Hematopoietic multipotent progenitor cell treated with erythropoietin and hydrocortisone succinate and interleukin-3 and kit ligand, for 8 days (in vitro differentiated cells): ENCODE results near the gene USO1.
"Not testable (repeated sequence)": the region's sequence is repeated elsewhere in the genome, so short reads cannot be mapped to it uniquely, and the experiment has no call there.

Experiments
- DNase-seq: peaks from one replicate; pipeline ENCODE4 v3.0.0-alpha.2; 2015

USO1 gene

GRCh38 chr4:75714011-75714410 lies 10.4 kb upstream of the USO1 start:
- DNase-seq = no peak

GRCh38 chr4:75714704-75715103 lies 9.7 kb upstream of the USO1 start:
- DNase-seq = no peak

GRCh38 chr4:75715105-75715799 lies 9.1 kb upstream of the USO1 start:
- DNase-seq = no peak

DNA sequence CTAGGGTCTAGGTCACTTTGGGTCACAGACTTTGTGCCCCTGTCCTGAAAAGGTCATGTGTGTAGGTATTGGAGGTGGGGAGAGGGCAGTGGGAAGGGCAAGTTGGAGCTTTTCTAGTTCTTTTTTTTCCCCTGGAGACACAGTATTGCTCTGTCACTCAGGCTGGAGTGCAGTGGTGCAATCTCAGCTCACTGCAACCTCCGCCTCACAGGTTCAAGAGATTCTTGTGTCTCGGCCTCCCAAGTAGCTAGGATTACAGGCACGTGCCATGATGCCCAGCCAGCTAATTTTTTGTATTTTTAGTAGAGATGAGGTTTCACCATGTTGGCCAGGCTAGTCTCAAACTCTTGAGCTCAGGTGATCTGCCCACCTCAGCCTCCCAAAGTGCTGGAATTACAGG lies 8.3 kb upstream of the USO1 start:
- DNase-seq = not testable (repeated sequence)

DNA sequence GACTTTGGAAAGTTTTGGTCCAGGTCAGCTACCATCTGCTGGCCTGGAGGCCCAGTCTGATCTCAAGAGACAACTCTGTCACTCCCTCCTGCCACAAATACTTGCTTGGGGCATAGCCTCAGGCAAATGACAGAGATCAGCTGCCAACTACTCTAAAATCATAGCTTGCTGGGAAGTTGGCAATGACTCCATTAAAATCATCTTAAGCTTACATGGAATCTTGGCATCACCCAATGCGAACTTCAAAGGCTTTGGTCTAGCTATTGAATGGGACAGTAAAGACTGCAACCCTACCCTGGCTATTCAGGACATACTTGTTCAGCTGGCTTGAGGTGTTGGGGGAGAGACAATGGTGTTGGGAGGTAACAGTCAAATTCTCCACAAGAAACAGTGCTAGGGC lies 7.0 kb upstream of the USO1 start:
- DNase-seq = no peak

DNA sequence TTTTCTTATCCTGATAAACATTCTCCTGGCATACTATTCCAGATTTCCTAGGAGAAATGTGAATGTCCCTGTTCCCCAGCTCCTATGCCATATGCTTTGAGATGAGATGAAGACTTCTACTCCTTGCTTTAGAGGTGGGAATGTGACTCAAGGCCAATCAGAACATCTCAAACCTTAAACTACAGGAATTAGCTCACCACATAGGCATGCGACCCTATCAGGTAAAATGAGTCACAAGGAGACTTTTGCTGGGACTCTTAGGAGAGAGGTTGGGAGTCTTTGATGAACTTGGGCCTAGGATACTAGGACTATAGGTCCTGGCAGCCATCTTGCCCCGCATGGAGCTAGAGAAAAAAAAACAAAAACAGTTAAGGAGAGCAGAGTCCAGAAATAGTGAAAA lies 5.8 kb upstream of the USO1 start:
- no peak for DNase-seq

DNA sequence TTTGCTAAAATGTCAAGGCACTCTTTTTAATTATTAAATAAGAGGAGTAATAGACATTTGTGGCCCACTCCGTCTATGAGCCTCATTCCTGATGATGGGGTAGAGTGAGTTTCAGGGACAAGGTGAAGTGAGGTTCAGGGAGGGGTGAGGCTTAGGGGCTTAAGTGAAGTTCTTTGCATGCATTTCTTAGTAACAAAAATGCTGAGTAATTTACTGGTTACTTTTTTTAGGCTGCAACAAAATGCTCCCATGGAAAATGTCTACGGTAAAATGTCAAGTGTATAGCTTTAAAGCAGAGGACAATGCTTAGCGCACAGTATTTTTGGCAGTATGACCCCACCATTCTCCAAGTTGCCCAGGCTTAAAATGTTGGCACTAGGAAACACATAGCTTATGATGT lies 2.0 kb upstream of the USO1 start:
- DNase-seq = no peak

DNA sequence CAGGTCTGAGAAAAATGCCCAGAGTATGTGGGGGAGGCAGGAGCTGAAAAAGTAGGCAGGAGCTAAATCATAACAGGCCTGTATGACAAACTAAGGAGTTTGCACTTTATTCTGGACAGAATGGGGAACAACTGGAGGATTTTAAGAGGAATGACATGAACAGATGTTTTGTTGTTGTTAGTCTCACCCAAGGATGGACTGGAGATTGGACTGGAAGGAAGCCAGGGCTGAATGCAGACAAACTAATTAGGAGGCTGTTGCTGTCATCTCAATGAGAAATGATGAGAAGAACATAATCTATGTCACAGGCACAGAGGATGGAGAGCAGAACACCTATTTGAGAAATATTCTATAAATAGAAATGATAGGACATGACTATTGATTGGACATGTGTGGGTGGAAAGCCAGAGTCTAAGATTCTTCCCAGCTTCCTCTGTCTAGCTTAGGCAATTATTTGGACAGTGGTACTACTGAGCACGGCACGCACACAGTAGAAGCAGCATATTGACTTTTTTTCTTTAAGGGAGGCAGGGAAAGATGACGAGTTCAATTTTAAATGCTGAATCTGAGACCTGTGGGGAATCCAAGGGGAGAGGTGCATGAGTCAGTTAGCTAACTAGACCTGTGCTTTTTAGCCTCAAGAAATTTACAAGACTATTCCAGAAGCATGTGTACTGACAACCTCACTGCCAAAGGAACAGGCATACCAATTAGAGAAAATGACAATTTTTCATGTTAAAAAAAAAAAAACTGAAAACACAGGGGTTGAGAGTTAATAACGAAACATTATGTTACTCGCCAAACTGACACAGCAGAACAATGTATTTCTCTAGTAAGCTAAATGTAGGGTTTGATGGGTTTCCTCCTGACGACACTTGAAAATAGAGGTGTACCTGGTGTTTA lies 963 bp upstream of the USO1 start:
- no peak for DNase-seq

DNA sequence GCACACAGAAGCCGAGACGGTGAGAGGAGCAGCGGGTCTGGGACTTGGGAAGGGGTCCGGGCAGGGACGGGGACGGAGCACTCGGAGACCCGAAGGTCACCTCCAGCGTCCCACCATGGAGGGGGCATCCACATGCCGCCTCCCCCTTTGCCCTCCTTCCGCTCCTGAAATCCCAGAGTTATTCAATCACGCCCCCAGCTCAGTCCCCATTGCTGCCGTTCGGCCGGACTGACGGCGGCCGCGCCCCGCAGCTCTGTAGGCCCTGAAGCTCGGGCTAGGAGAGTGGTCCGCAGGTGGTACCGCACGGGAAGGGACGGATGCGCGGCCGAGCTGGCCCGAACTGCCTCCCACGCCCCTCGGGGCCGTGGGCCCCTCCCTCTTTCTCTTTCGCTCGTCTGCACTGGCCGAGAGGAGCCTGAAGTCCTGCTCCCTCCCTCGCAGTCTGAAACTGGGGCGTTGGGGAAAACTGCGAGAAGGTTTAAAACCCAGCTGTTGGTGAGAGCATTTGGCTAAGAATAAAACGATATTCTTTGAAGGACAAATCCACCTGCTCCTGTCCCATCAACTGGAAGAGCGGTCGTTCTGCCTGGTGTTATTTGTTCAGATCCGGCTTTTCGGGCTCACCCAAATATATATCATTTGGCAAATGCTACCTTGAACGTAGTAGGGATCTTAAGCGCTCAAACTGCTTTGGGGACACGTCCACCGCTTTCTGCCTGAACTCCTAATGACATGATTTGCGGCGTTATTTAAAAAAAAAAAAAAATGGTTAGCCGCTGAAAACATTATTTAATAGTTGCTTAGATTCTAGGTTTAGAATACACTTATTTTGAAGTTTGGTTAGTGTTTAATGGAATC lies 719 bp downstream of the USO1 start:
- DNase-seq = peak; percentile 70

GRCh38 chr4:75725942-75726538 lies 1.7 kb downstream of the USO1 start:
- DNase-seq = not testable (repeated sequence)

DNA sequence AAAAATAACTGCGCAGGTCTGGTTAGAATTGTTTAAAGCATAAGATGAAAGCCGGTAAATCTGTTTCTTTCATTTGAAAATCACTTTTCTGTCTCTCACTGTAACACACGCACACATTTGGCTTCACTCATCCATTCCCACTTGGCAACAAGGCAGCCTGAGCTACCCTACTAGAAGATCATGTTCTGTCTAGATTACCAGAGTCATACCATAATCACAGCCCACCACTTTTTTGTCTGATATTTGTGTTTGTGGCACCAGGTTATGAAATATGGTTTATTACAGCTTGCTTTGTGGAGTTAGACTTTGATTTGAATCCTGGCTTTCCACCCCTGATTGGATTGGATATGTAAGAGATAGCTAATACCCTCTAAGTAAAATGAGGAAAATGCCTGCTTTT lies 2.2 kb downstream of the USO1 start:
- DNase-seq = peak; percentile 26

GRCh38 chr4:75727073-75727472 lies 2.7 kb downstream of the USO1 start:
- DNase-seq = no peak

DNA sequence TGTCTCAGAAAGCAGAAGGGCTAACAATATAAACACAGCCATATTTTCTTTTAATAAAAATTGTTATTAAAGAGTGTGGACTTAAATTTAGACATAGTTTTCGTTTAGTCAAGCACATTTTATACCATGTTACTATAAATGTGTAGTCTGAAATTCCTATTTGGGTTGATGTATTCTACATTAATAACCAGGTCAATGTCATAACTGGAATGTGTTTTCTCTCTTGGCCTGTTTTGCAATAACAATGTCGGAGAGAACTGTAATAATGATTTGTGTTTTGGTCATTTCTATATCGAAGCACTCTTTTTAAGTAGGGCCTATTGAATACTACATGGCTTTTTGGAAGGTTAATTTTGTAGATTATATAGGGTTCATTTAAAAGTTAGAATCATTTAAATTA lies 5.5 kb downstream of the USO1 start:
- no peak for DNase-seq

DNA sequence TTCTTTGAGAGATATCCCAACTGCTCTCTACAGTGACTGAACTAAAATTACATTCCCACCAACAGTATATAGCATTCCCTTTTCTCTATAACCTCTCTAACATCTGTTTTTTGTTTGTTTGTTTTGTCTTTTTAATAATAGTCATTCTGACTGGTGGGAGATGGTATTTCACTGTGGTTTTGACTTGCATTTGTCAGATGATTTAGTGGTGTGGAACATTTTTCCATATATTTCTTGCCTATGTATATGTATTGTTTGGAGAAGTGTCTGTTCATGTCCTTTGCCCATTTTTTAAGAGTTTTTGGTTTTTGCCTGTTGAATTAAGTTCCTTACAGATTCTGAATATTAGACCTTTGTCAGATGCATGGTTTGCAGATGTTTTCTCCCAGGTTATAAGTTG lies 9.0 kb downstream of the USO1 start:
- no peak for DNase-seq

GRCh38 chr4:75735525-75735924 lies 11.1 kb downstream of the USO1 start:
- DNase-seq = no peak

- no peak for DNase-seq
These were observed 12.5 kb downstream of the USO1 start for GRCh38 chr4:75736862-75737261.

DNA sequence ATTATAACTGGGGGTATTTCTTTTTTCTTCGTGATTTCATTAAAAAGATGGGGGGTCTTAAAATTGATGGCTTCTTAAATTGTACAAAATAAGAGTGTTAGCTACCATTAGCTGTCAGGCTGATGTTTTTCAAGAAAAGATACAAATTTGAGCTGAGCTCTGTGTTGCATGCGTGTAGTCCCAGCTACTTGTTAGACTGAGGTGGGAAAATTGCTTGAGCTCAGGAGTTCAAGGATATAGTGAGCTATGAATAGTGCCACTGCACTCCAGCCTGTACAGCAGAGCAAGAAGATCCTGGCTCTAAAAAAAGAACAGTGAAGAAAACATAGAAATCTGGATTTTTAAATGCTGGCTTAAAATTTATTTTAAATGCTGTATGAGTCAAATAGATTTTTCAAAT lies 13.0 kb downstream of the USO1 start:
- no peak for DNase-seq

- peak; percentile 31 for DNase-seq
These were observed 16.6 kb downstream of the USO1 start for GRCh38 chr4:75741027-75741426.

- no peak for DNase-seq
These were observed 18.1 kb downstream of the USO1 start for GRCh38 chr4:75742451-75742850.

DNA sequence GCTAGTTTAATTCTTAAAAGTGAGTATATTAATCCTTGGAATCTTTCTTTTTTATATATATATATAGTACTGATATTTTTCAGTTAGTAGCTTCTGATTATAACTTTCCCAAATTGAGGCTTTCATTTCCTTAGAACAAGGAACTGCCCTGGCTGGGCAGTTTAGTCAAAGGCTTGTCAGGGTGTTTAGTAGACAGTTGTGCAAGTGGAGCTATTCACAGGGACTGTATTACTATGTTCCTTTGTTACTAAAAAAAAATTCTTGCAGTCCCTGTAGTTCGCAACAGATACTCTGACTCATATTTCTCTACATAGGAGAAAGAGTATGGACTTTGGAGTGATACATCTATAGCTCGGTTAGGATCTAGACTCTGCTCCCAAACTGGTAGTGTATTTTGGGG lies 20.8 kb downstream of the USO1 start:
- peak; percentile 69 for DNase-seq

- DNase-seq = peak; percentile 69
These were observed 21.4 kb downstream of the USO1 start for GRCh38 chr4:75745721-75746199.

DNA sequence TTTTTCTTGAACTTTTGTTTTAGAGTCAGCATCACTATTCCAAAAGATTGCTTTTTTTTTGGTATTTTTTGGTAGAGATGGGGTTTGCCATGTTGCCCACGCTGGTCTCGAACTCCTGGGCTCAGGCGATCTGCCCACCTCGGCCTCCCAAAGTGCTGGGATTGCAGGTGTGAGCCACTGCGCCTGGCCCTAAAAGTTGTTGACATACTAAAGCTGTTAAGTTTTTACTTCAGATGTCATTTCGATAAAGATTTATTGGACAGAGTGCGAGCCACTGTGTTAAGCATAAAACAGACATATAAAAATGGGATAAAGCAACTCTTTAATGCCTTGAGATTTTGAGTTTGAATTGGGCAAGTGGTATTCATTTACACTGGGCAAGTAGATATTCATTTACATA lies 28.3 kb downstream of the USO1 start:
- no peak for DNase-seq

- no peak for DNase-seq
These were observed 44.7 kb downstream of the USO1 start for GRCh38 chr4:75769036-75769435.
